NCI-H2227 (cell line): ENCODE measurements around the gene CDK9.

ENCODE experiments used
- DNase-seq: peaks from one replicate; lab custom pipeline; 2025; ENCODE audit not compliant: unreplicated experiment; lab: John Stamatoyannopoulos, UW

The CDK9 gene

GRCh38 chr9:127761061-127761460 lies 24.8 kb upstream of the CDK9 start:
- DNase-seq = no peak

DNA sequence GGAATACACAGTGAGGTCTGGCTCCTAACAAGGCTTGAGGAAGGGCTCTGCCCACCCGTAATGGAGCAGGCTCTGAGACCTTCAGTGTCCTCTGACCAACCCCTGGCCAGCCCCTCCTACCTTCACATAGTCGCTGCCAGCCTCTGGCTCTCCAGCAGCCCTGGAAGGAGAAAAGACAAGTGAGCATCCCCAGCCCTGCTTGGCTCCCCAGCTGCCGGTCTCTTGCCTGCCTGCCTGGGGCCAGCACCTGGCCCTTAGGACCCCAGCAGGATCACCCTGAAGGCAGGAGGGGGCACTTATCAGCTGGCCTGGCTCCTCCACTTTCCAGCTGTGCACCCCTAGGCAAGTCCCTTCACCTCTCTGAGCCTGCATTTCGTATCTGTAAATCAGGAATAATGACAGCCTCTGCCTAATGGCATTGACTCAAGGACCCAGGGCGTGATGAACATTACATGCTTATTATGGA lies 24.3 kb upstream of the CDK9 start:
- DNase-seq = peak; percentile 38

DNA sequence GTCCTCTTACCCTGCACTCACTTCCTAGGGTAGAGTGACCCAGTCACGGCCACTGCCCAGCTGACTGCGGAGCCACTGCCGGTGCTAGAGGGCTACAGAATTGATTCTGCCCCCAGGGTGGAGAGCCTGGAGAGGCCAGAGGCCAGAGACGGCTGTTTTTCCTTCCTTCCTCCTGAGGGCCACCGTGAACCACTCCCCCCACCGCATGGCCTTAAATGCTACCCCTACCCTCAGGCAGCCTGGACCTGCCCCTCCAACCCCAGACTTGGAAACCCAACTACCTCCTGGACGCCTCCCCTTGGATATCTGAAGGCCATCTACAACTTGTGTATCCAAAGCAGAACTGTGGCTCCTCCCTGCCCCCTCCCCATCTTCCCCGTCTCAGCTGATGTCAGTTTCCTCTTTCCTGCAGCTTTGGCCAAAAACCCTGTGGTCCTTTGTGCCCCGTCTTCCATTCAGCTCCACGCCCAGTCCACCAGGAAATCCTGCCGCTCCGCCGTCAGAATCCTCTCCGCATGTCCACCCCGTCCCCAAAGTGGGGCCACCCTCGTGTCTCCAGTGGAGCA lies 23.6 kb upstream of the CDK9 start:
- DNase-seq = no peak

DNA sequence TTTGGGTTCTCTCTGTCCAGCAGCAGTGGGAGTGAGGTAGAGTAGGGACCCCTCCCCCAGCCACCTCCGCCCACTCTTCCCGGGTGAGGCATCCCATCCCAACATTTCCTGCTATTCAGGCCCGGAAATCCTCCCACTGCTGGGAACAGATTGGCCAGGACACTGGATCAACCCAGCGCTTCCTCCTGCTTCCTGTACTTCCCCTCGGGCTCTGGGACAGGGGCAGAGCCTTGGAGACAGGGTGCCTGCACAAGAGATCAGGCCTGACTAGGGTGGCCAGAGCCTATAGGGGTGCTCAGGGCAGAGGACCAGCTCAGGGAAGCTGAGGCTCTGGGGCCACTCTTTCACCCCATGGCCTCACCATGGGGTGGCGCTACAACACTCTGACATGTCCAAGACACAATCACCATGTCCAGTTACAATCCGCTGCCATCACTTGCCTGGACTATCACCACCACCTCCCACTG lies 21.9 kb upstream of the CDK9 start:
- DNase-seq = no peak

GRCh38 chr9:127765418-127765817 lies 20.4 kb upstream of the CDK9 start:
- no peak for DNase-seq

DNA sequence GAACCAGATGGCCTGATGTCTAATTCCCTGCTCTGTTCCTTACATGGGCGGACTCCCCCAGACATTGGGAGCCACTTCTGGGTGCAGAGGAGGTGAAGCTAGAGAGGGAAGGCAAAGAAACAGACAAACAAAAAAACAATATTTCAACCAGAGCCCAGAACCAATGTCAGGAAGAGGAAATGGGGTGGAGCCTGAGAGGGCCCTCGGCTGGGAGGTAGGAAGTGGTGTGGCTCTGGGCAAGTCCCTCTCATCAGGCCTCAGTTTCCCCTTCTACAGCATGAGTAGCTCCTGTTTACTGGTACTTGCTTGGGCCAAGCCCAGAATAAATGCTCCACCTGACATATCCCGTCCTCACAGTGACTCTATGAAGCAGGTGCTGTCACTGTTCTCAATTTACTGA lies 18.4 kb upstream of the CDK9 start:
- no peak for DNase-seq

- DNase-seq = no peak
Observed at GRCh38 chr9:127767909-127768331, 17.9 kb upstream of the CDK9 start.

GRCh38 chr9:127768698-127769097 lies 17.1 kb upstream of the CDK9 start:
- DNase-seq = no peak

DNA sequence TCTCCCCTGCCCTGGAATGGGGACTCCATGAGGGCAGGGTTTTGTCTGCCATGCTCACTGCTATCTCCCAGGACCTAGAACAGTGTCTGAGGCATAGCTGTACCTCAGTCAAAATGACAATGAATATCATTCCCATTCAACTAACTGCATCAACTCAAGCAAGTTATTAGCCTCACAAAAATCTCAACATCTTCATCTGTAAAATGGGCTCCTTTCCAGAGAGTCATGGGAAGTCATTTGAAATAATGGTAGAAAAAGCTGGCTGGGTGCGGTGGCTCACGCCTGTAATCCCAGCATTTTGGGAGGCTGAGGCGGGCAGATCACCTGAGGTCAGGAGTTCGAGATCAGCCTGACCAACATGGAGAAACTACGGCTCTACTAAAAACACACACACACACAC lies 16.7 kb upstream of the CDK9 start:
- DNase-seq = no peak

GRCh38 chr9:127769929-127770582 lies 15.8 kb upstream of the CDK9 start:
- no peak for DNase-seq

DNA sequence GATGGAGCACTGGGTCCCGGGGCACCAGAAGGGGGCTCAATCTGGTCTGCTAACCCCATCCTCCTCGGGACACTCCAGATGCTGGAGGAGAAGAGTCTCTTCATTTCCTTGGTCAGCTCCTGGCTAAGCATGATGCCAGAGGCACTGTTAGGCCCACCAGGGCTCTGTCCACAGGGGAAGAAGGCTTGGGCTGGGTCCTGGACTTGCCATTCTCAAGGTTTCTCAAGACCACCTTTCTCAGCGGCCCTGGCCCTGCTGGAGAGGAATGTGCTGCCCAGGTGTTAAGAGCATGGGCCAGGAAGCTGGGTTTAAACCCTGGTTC lies 15.3 kb upstream of the CDK9 start:
- no peak for DNase-seq

DNA sequence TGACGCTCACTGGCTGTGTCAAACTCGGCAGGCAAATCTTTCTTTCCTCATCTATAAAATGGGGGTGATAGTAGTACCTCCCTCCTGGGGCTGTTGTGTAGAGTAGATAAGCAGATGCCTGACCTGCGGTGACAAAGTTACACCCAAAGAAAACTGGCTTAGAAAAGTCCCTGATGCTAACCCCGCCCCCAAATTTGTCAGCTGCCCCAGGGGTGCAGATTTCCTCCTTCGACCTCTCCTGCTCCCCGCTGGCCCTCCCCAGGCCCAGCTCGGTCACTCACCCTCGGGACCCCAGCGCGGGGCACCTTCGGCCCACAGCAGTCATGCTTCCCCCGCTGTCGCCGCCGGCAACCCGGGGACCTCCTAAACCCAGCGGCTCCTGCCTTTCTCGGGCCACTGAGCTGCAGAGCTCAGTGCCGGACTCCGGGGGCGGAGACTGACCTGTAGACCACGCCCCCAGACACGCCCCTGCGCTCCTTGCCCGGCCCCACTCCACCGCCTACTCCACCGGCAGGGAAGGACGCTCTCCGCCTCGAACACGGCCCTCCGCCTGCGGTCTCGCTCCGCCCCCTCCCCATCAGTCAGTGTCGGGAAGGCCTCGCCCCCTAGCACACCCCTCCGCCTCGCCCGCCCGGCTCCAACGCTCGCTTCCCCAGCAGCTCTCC lies 14.8 kb upstream of the CDK9 start:
- peak; percentile 96 for DNase-seq

- DNase-seq = no peak
Observed at GRCh38 chr9:127771570-127772189, 14.2 kb upstream of the CDK9 start.

GRCh38 chr9:127772603-127773002 lies 13.2 kb upstream of the CDK9 start:
- no peak for DNase-seq

DNA sequence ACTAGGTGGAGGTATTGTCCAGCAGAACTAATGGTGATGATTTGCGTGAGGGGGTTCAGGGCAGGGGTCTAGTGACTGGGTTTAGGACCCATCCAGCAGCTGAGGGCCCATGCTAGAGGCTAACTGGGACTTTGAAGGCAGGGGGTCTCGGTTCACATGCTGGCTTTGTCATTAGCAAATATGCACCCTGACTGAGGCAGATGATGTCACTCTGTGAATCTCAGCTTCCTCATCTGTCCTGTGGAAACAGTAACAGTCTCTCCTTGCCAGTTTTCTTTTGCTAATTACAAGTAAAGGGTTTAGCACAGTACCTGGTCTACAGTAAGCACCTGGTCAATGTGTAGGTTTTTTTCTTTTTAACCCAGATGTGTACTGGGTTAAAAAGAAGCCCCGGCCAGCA lies 12.6 kb upstream of the CDK9 start:
- no peak for DNase-seq

DNA sequence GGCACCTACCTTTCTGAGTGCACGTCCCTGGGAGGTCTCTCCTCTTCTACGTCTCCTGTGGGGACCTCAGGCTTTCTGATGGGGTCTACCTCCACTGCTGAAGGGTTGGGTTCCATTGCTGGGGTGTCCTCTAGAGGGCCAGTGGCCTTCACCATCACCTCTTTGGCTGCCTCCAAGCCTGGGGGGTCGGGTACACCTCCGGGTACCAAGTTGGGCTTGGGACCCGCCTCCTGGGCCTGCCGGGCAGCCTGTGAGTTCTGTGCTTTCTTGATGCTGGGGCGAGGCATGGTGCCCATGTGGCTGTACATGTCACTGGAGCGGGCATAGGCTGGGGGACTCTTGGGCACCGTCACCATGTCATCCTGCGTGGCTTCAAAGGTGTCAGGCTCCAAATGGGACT lies 11.9 kb upstream of the CDK9 start:
- DNase-seq = no peak

DNA sequence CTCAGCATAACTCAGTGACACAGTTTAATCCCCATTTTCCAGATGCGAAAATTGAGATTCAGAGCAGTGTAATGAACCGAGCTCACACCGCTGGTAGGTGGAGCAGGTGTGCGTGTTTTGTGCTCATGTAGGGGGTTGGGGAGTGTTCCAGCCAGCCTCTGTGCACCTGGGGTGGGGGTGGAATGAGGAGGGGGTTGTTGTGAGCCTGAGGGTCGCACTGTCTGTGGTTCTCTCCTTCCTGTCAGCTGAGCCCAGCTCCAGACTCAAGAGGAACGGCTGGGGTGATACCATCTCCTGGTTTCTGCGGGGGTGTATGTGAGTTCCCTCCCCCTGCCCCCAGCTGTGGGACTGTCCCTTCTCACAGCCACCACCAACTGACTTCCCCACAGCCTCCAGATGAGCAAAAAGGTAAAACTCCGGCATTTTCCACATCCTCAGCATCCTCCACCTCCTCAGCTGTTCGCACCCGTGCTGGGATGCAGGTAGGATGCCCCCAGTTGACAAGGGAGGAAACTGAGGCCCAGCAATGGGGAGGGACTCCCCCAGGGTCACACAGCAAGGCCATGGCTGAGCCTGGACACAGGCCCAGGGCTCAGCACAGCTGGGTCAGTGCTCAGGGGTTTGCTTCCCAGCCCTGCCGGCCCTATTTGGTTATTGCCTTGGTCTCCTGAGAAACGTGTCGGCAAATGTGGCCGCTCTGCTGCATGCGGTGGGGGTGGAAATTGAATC lies 9.5 kb upstream of the CDK9 start:
- peak; percentile 34 for DNase-seq

DNA sequence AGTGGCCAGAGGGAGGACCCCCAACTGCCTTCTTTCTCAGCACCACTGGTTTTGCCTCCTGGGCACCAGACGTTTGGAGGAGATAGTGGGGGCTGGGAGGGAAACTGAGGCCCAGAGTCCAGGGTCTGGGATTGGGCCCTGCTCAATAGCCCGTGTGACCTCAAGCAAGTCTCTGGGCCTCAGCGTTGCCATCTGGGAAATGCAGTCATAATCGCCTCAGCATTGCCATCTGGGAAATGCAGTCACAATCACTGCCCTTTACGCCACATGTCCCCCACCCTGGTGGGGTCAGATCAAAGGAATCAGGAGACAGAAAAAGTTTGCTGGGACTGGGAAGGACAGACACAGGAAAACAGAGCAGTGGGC lies 8.9 kb upstream of the CDK9 start:
- DNase-seq = no peak

DNA sequence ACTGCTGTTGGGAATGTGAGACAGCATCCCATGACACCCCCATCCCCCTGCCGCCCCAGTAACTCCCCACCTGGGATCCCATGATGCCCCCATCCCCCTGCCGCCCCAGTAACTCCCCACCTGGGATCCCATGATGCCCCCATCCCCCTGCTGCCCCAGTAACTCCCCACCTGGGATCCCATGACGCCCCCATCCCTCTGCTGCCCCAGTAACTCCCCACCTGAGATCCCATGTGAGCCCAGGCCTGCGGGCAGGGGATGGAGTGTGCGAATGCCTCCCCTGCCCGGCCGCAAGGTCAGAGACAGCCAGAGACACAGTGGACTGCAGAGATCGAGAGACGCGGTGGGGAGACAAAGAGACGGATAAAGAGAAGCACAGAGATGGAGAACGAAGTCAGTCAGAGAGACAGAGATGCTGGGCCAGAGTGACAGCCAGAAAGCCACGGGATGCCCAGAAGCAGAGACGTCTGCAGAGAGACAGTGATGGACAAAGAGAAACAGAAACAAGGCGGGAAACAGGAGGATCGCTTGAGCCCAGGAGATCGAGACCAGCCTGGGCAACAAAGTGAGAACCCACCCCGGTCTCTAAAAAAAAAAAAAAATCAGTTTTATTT lies 8.4 kb upstream of the CDK9 start:
- no peak for DNase-seq

DNA sequence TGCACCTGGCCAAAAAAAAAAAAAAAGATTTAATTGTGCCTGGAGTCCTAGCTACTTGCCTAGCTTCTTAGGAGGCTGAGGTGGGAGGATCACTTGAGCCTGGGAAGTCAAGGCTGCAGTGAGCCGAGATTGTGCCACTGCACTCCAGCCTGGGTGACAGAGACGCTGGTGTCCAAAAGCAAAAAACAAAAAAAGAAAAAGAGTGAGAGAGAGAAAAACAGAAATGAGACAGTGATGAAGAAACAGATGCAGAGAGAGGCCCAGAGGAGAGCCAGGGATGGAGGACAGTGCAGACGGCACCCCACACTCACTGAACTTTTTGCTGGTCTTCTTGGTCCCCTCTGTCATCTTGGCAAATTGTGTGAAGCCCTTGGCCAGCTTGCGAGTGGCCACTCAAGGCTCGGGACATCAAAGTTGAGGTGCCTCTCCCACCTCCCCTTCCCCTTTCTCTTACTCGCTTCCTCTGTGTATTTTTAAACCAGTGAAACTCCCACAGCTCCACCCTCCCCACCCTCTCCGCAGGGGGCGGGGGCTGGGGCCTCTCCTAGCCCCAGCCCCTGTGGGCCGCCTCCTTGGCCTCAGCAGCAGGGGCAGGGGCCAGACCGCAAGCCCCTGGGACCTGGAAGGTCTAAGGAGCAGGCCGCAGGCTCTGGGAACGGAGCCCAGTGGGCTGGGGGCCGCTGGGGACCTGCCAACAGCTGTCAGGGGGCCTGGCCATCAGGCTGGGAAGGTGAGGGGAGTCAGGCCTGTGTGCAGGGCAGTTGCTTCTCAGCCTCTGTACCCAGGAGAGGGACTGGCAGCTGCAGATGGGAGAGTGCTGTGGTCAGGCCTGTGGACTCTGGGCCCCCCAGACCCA lies 7.3 kb upstream of the CDK9 start, which contains the start of gene SH2D3C:
Gene SH2D3C (minus strand): TSS at position 387 of the 856 bp plus-strand sequence. CDS start 39 bp downstream, at position 348.
- no peak for DNase-seq
